HPDE6-E6E7 (cell line): ENCODE results near the gene HID1.
"Not testable (repeated sequence)": the region's sequence is repeated elsewhere in the genome, so short reads cannot be mapped to it uniquely, and the experiment has no call there.

Experiments used
- DNase-seq: peaks from one replicate; pipeline ENCODE4 v3.0.0; 2011; ENCODE audit warnings: missing footprints; ENCODE audit errors: extremely low spot score

HID1 gene

GRCh38 chr17:74970395-74970794 is 2.2 kb downstream of the HID1 start:
- DNase-seq, result no peak

GRCh38 chr17:74969501-74969900 is 3.1 kb downstream of the HID1 start:
- DNase-seq, result not testable (repeated sequence)

DNA sequence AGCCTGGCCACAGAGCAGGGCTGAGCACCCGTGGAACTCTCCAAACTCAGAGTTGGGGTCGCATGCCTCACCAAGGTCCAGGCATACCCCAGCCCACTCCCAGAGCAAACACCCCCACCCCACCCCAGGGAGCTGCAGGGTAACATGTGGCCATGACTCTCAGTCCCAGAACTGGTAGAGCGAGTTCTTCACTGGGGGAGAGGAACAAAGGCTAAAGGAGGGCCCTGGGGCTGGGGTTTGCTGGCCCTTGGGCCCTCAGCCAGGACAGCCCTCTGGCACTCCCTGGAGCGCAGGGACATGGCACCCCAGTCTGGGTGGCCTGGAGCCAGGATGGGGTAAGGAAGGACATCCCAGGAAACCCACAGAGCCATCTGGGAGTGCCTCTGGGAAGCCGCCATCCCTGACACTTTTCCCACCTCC is 4.2 kb downstream of the HID1 start:
- no peak for DNase-seq

GRCh38 chr17:74964988-74965622 is 7.5 kb downstream of the HID1 start:
- DNase-seq, result no peak

GRCh38 chr17:74964246-74964761 is 8.3 kb downstream of the HID1 start:
- no peak for DNase-seq

- no peak for DNase-seq
Measured at GRCh38 chr17:74963656-74964055, 8.9 kb downstream of the HID1 start.

- DNase-seq, result no peak
Measured at GRCh38 chr17:74962622-74963394, 9.8 kb downstream of the HID1 start.

DNA sequence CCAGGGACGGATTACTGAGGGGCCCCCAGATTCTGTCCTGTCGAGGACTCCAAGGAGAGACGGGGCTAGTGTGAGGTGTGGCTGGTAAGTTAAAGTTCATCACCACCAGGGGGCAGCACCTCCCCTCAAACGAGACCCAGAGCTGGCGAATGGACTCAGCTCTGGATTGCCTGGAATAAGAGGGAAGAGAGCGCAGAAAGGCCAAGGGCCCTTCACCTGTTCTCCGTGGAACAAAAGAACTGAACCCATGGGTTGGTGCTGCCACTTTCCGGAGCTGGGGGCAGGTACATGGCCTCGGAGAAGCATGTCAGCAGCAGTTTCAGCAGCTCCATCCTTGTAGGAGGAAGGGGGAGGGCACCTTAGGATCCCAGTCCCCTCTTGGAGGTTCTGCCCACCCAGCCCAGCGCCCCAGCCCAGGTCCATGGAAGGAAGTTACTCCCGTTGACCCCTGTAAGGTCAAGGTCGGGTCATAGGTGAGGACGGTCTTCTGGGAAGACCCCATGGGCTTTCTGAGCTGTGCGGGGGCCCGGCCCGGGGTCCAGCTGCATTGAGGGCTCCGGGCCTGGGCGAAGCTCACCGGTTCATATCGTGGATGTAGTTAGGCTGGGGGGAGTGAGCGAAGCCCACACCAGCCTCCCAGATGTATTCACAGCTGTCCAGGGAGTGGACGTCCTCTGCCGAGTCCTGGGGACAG is 10.8 kb downstream of the HID1 start:
- peak; percentile 87 for DNase-seq

DNA sequence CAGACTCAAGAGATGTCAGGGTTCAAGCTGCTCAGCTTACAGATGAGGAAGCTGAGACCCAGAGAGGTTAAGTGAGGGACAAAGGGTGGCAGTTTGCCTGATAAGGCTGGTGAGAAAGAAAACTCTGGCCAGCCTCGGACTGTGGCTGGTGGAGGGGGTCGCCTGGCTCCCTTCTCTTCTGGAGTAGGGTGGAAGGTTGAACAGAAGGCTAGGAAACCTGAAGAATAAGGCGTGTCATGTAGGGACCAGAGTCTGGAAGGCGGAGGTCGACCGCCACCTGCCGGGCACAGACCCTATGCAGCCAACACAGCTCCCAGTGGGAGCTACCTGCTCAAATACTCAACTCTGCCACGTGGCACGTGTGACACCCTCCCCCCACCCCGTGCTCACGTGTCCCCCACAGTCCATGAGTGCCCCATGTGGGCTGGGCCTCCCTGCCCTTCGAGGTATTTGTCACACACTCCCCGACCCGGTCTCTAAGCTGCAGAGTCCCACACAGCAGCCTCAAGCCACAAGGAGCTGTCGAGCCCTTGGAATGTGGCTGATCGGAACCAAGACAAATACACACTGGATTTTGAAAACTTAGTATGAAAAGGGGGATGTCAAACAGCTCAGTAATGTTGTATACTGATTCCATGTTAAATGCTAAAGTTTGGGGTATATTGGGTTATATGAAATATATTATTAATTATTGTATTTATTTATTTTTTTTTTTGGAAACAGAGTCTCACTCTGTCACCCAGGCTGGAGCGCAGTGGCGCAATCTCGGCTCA is 11.8 kb downstream of the HID1 start:
- peak; percentile 83 for DNase-seq

GRCh38 chr17:74959826-74960515 is 12.6 kb downstream of the HID1 start:
- DNase-seq, result no peak

GRCh38 chr17:74957935-74958740 is 14.4 kb downstream of the HID1 start:
- no peak for DNase-seq

GRCh38 chr17:74956093-74956492 is 16.5 kb downstream of the HID1 start:
- DNase-seq, result no peak

- DNase-seq, result no peak
Measured at GRCh38 chr17:74954665-74955421, 17.7 kb downstream of the HID1 start.

GRCh38 chr17:74954115-74954514 is 18.4 kb downstream of the HID1 start:
- no peak for DNase-seq

DNA sequence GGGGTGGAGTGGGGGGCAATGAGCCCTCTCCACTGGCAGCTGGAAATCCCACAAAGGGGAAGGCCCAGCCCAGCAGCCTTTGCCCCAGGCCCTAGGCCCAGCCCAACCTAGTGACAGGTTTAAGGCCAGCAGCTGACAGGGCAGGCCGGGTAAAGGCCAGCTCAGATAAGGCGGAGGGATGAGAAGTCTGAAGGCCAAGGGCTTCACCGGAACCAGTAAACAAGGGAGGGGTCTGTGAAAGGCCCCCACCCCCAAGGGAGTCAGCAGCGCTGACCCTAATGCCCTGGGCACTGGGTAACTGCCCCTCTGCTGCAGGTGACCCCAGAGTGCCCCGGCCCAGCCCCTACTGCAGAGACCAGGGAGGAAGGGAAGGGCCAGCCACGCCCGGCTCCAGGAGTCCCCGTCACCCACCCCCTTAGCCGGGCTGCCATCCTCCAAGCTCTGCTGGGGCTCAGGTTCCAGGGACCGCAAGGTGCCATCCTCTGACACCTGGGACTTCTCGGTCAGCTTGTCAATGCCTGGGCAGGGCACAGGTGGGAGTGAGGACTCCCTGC is 19.3 kb downstream of the HID1 start:
- no peak for DNase-seq

GRCh38 chr17:74952431-74953133 is 20.0 kb downstream of the HID1 start:
- no peak for DNase-seq

DNA sequence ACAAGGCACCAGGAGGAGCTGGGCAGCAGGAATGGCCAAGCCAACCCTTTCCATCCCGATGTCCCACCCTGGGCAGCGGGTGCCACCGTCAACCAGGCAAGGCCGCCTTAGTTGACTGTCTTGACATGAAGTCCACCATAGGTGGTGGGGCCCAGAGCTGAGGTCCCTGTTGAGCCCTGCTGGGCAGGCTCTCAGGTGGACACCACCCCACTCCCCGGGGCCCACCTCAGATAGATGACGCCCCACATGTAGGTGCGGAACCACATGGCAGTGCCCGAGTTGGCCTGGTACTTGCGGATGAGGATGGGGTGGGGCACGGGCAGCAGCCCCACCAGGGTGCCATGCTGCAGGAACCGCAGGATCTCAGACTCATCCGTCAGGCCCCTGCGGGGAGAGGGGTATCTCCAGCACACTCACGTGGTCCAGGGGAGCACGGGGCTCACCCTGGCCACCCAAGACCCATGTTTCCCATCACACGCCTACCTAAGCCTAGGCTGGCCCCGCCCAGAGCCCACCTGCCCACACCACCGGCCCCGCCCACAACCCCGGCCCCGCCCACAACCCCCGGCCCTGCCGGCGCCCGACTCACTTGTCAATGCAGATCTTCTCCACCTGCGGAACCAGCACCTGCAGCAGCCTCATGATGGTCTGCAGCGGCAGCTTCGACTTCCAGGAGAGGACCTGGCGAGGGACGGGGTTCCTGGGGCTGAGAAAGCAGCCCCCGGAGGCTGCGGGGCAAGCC is 20.7 kb downstream of the HID1 start:
- no peak for DNase-seq

DNA sequence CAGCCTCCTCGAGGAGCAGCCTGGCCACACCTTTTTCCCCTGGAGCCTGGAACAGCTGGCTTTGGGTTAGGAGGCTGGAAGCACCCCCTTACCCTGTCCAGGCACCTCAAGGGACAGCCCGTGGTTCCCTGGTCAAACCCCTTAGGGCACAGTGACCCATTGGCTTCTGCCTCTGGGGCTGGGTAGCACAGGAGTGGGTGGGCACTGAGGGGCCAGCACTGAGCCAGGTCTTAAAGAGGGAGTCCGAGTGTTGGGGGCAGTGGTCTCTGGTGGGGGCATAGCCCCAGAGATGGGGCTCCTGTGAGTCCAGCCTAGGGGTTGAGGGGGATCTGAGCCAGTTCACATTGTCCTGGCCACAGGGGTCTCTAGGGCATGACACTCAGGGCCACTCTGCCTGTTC is 21.5 kb downstream of the HID1 start:
- no peak for DNase-seq
